ENCODE data around the gene ABHD17C. TPM values are rescaled to one million over a fixed set of nuclear protein-coding genes. Genes with fewer than 3 reads are reported as not detected.

ABHD17C gene
- polyA plus RNA-seq, 1 experiment, result 30.8 TPM

- ChIA-PET POLR2A (interaction anchor here (1.1 to 2.2 kb wide), 2 partner anchors 35 to 120 kb away, joined by 3 to 8 read pairs; partner anchors contain the start of genes ABHD17C and CEMIP), CTCF (interaction anchor here (0.5 to 2.0 kb wide), 8 partner anchors 15 to 314 kb away, joined by 3 to 11 read pairs (median 3); partner anchors contain the start of gene CEMIP)
- Histone ChIP-seq H3K4me3 (ENCODE audit: low read depth, low read length) (no peak overlapping the region), H3K27me3 (ENCODE audit: control insufficient read depth, insufficient read depth, low read length) (no peaks in the 10 kb centered on the region), H3K9me3 (ENCODE audit: control insufficient read depth, insufficient read depth, low read length) (no peaks in the 10 kb centered on the region), H3K27ac (ENCODE audit: low read depth, low read length) (no peak overlapping the region)
- TF ChIP-seq CTCF (IDR thresholded peaks at IDR 0.05; ENCODE audit: low read depth, low read length), result peak; percentile 60
- DNase-seq (ENCODE audit: low read depth, low spot score), result no peak
Measured at GRCh38 chr15:80660119-80660518, 35.0 kb upstream of the ABHD17C start.

- no peak for TF ChIP-seq CTCF (IDR thresholded peaks at IDR 0.05; ENCODE audit: low read depth, low read length)
- Histone ChIP-seq H3K27me3 (ENCODE audit: control insufficient read depth, insufficient read depth, low read length) (no peaks in the 10 kb centered on the region), H3K27ac (ENCODE audit: low read depth, low read length) (no peak overlapping the region), H3K9me3 (ENCODE audit: control insufficient read depth, insufficient read depth, low read length) (no peaks in the 10 kb centered on the region), H3K4me3 (ENCODE audit: low read depth, low read length) (no peak overlapping the region)
- CTCF ChIA-PET, result no interaction called here
- DNase-seq (ENCODE audit: low read depth, low spot score), result no peak
- POLR2A ChIA-PET, result no interaction called here
Measured at GRCh38 chr15:80662129-80662528, 33.0 kb upstream of the ABHD17C start.

GRCh38 chr15:80662757-80663553, 32.2 kb upstream of the ABHD17C start:
- no peak for DNase-seq (ENCODE audit: low read depth, low spot score)
- POLR2A ChIA-PET, result no interaction called here
- CTCF ChIA-PET, result no interaction called here
- Histone ChIP-seq H3K4me3 (ENCODE audit: low read depth, low read length) (no peak overlapping the region), H3K27ac (ENCODE audit: low read depth, low read length) (no peak overlapping the region), H3K9me3 (ENCODE audit: control insufficient read depth, insufficient read depth, low read length) (no peaks in the 10 kb centered on the region), H3K27me3 (ENCODE audit: control insufficient read depth, insufficient read depth, low read length) (no peaks in the 10 kb centered on the region)
- TF ChIP-seq CTCF (IDR thresholded peaks at IDR 0.05; ENCODE audit: low read depth, low read length), result no peak

GRCh38 chr15:80665151-80665550, 30.0 kb upstream of the ABHD17C start:
- CTCF ChIA-PET, result interaction anchor here (1.1 kb wide), 1 partner anchor 114 kb away, joined by 3 read pairs; the partner anchor contains the start of gene CEMIP
- TF ChIP-seq CTCF (IDR thresholded peaks at IDR 0.05; ENCODE audit: low read depth, low read length), result no peak
- Histone ChIP-seq H3K4me3 (ENCODE audit: low read depth, low read length) (no peak overlapping the region), H3K27ac (ENCODE audit: low read depth, low read length) (no peak overlapping the region), H3K27me3 (ENCODE audit: control insufficient read depth, insufficient read depth, low read length) (no peaks in the 10 kb centered on the region), H3K9me3 (ENCODE audit: control insufficient read depth, insufficient read depth, low read length) (no peaks in the 10 kb centered on the region)
- POLR2A ChIA-PET, result no interaction called here
- no peak for DNase-seq (ENCODE audit: low read depth, low spot score)

GRCh38 chr15:80667936-80668335, 27.2 kb upstream of the ABHD17C start:
- DNase-seq (ENCODE audit: low read depth, low spot score), result no peak
- Histone ChIP-seq H3K4me3 (ENCODE audit: low read depth, low read length) (no peak overlapping the region), H3K27ac (ENCODE audit: low read depth, low read length) (no peak overlapping the region), H3K9me3 (ENCODE audit: control insufficient read depth, insufficient read depth, low read length) (peaks cover 6% of the 10 kb centered on the region), H3K27me3 (ENCODE audit: control insufficient read depth, insufficient read depth, low read length) (no peaks in the 10 kb centered on the region)
- no peak for TF ChIP-seq CTCF (IDR thresholded peaks at IDR 0.05; ENCODE audit: low read depth, low read length)
- ChIA-PET CTCF (no interaction called here), POLR2A (no interaction called here)

Data from AG04450 (cell line).